Measurements from ENCODE around the gene IMPG2.

Gene IMPG2

DNA sequence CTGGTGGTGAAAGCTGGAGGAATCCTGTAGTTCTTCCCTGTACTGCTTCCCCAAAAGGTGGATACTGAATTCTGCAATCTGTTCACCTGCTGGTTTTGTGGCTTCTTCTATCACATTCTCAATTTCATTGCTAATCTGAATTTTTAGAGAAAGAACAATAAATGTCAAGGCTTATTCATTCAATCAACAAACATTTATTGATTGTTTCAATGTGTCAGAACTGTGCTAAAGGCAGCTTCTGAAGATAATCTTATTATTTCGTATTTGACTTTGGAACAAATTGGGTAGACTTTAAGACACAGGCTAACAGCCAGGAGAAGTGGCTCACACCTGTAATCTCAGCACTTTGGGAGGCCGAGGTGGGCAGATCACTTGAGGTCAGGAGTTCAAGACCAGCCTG is 46.8 kb downstream of the IMPG2 start:
- Histone ChIP-seq H3K9me3 (ENCODE audit: control insufficient read depth, insufficient read depth, low read depth, low read length) (no peaks in the 10 kb centered on the region), H3K4me1 (ENCODE audit: control insufficient read depth, insufficient read depth, low read length) (no peaks in the 10 kb centered on the region), H3K4me3 (ENCODE audit: low read depth, low read length) (no peak overlapping the region), H3K27ac (ENCODE audit: extremely low read depth, low read depth, low read length) (no peak overlapping the region), H3K36me3 (ENCODE audit: control insufficient read depth in 2 of 2, insufficient read depth in 1 of 2, low read length in 2 of 2) (no peaks in the 10 kb centered on the region)
- POLR2A ChIA-PET = no interaction called here
- TF ChIP-seq ZBTB20 (tag by site-specific recombination; IDR thresholded peaks at IDR 0.05) (no peak), ZNF501 (tag by site-specific recombination; IDR thresholded peaks at IDR 0.05) (no peak), ZNF19 (tag by site-specific recombination; IDR thresholded peaks at IDR 0.05; ENCODE audit: low read depth) (no peak)
- TF ChIP-seq, protein P1, sequence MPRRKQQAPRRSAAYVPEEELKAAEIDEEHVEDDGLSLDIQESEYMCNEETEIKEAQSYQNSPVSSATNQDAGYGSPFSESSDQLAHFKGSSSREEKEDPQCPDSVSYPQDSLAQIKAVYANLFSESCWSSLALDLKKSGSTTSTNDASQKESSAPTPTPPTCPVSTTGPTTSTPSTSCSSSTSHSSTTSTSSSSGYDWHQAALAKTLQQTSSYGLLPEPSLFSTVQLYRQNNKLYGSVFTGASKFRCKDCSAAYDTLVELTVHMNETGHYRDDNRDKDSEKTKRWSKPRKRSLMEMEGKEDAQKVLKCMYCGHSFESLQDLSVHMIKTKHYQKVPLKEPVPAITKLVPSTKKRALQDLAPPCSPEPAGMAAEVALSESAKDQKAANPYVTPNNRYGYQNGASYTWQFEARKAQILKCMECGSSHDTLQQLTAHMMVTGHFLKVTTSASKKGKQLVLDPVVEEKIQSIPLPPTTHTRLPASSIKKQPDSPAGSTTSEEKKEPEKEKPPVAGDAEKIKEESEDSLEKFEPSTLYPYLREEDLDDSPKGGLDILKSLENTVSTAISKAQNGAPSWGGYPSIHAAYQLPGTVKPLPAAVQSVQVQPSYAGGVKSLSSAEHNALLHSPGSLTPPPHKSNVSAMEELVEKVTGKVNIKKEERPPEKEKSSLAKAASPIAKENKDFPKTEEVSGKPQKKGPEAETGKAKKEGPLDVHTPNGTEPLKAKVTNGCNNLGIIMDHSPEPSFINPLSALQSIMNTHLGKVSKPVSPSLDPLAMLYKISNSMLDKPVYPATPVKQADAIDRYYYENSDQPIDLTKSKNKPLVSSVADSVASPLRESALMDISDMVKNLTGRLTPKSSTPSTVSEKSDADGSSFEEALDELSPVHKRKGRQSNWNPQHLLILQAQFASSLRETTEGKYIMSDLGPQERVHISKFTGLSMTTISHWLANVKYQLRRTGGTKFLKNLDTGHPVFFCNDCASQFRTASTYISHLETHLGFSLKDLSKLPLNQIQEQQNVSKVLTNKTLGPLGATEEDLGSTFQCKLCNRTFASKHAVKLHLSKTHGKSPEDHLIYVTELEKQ (tag by site-specific recombination; IDR thresholded peaks at IDR 0.05; ENCODE audit: borderline replicate concordance) = no peak
- CTCF ChIA-PET = no interaction called here

DNA sequence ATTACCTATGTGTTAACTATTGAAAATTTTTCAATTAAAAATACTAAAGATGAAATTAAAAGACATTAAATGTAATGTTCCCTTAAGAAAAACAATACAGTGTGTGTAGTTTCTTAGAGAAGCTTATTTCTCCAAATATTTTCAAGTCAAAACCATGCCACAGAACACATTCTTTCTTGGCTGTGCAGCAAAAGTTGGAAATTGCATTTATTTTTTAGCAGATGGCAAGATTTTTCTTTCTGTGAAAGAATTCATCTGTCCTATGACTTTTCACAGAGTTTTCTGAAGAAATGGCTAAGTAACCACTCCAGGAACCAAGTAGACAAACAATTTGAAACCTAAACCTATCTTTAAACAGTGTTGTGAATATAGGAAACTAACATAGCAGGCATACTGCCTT is 47.2 kb downstream of the IMPG2 start:
- Histone ChIP-seq H3K4me1 (ENCODE audit: control insufficient read depth, insufficient read depth, low read length) (no peaks in the 10 kb centered on the region), H3K27ac (ENCODE audit: extremely low read depth, low read depth, low read length) (no peak overlapping the region), H3K4me3 (ENCODE audit: low read depth, low read length) (no peak overlapping the region), H3K9me3 (ENCODE audit: control insufficient read depth, insufficient read depth, low read depth, low read length) (no peaks in the 10 kb centered on the region), H3K36me3 (ENCODE audit: control insufficient read depth in 2 of 2, insufficient read depth in 1 of 2, low read length in 2 of 2) (no peaks in the 10 kb centered on the region)
- ChIA-PET CTCF (no interaction called here), POLR2A (no interaction called here)
- TF ChIP-seq ZNF23 (tag by site-specific recombination; IDR thresholded peaks at IDR 0.05; ENCODE audit: borderline replicate concordance) (no peak), ZNF660 (tag by site-specific recombination; IDR thresholded peaks at IDR 0.05) (no peak), ZNF549 (tag by site-specific recombination; IDR thresholded peaks at IDR 0.05) (no peak), ZNF16 (tag by site-specific recombination; IDR thresholded peaks at IDR 0.05; ENCODE audit: low read depth) (no peak), MZF1 (tag by site-specific recombination; IDR thresholded peaks at IDR 0.05; ENCODE audit: borderline replicate concordance) (no peak), SP3 (tag by site-specific recombination; IDR thresholded peaks at IDR 0.05) (no peak), ZNF514 (tag by site-specific recombination; IDR thresholded peaks at IDR 0.05) (no peak), ZBTB17 (tag by site-specific recombination; IDR thresholded peaks at IDR 0.05) (no peak)
- TF ChIP-seq, protein P2, sequence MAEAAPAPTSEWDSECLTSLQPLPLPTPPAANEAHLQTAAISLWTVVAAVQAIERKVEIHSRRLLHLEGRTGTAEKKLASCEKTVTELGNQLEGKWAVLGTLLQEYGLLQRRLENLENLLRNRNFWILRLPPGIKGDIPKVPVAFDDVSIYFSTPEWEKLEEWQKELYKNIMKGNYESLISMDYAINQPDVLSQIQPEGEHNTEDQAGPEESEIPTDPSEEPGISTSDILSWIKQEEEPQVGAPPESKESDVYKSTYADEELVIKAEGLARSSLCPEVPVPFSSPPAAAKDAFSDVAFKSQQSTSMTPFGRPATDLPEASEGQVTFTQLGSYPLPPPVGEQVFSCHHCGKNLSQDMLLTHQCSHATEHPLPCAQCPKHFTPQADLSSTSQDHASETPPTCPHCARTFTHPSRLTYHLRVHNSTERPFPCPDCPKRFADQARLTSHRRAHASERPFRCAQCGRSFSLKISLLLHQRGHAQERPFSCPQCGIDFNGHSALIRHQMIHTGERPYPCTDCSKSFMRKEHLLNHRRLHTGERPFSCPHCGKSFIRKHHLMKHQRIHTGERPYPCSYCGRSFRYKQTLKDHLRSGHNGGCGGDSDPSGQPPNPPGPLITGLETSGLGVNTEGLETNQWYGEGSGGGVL (tag by site-specific recombination; IDR thresholded peaks at IDR 0.05) = no peak
- TF ChIP-seq, protein P3, sequence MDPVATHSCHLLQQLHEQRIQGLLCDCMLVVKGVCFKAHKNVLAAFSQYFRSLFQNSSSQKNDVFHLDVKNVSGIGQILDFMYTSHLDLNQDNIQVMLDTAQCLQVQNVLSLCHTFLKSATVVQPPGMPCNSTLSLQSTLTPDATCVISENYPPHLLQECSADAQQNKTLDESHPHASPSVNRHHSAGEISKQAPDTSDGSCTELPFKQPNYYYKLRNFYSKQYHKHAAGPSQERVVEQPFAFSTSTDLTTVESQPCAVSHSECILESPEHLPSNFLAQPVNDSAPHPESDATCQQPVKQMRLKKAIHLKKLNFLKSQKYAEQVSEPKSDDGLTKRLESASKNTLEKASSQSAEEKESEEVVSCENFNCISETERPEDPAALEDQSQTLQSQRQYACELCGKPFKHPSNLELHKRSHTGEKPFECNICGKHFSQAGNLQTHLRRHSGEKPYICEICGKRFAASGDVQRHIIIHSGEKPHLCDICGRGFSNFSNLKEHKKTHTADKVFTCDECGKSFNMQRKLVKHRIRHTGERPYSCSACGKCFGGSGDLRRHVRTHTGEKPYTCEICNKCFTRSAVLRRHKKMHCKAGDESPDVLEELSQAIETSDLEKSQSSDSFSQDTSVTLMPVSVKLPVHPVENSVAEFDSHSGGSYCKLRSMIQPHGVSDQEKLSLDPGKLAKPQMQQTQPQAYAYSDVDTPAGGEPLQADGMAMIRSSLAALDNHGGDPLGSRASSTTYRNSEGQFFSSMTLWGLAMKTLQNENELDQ (tag by site-specific recombination; IDR thresholded peaks at IDR 0.05; ENCODE audit: low read depth) = no peak

DNA sequence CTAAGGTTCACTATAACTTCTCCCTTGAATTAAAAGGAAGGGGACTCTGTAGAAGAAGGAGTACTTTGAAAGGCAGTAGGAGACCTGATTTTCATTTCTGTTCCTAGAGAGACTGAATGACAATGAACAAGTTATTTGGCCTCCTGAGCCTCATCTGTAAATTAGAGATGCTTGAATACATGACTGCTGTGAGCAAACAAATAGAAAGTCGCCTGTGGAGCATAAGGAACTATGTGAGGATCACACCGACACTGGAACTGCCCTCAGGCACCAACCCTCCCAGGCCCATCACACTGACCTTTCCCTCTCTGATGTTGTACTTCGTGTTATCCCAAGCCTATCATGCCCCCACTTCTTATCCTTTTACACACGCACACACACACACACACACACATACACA is 48.6 kb downstream of the IMPG2 start:
- H3K36me3 ChIP-seq (ENCODE audit: control insufficient read depth in 2 of 2, insufficient read depth in 1 of 2, low read length in 2 of 2) = no peaks in the 10 kb centered on the region
- no peaks in the 10 kb centered on the region for H3K9me3 ChIP-seq (ENCODE audit: control insufficient read depth, insufficient read depth, low read depth, low read length)
- ChIA-PET CTCF (no interaction called here), POLR2A (no interaction called here)
- no peaks in the 10 kb centered on the region for H3K4me1 ChIP-seq (ENCODE audit: control insufficient read depth, insufficient read depth, low read length)
- H3K4me3 ChIP-seq (ENCODE audit: low read depth, low read length) = no peak overlapping the region
- H3K27ac ChIP-seq (ENCODE audit: extremely low read depth, low read depth, low read length) = no peak overlapping the region
- TF ChIP-seq HOXA7 (CRISPR knock-in tag; IDR thresholded peaks at IDR 0.05; ENCODE audit: borderline replicate concordance) (no peak), ZNF785 (tag by site-specific recombination; IDR thresholded peaks at IDR 0.05) (no peak), ZNF561 (tag by site-specific recombination; IDR thresholded peaks at IDR 0.05; ENCODE audit: borderline replicate concordance) (no peak)
- TF ChIP-seq, protein P4, sequence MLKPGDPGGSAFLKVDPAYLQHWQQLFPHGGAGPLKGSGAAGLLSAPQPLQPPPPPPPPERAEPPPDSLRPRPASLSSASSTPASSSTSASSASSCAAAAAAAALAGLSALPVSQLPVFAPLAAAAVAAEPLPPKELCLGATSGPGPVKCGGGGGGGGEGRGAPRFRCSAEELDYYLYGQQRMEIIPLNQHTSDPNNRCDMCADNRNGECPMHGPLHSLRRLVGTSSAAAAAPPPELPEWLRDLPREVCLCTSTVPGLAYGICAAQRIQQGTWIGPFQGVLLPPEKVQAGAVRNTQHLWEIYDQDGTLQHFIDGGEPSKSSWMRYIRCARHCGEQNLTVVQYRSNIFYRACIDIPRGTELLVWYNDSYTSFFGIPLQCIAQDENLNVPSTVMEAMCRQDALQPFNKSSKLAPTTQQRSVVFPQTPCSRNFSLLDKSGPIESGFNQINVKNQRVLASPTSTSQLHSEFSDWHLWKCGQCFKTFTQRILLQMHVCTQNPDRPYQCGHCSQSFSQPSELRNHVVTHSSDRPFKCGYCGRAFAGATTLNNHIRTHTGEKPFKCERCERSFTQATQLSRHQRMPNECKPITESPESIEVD (tag by site-specific recombination; IDR thresholded peaks at IDR 0.05) = no peak
- TF ChIP-seq, protein P5, sequence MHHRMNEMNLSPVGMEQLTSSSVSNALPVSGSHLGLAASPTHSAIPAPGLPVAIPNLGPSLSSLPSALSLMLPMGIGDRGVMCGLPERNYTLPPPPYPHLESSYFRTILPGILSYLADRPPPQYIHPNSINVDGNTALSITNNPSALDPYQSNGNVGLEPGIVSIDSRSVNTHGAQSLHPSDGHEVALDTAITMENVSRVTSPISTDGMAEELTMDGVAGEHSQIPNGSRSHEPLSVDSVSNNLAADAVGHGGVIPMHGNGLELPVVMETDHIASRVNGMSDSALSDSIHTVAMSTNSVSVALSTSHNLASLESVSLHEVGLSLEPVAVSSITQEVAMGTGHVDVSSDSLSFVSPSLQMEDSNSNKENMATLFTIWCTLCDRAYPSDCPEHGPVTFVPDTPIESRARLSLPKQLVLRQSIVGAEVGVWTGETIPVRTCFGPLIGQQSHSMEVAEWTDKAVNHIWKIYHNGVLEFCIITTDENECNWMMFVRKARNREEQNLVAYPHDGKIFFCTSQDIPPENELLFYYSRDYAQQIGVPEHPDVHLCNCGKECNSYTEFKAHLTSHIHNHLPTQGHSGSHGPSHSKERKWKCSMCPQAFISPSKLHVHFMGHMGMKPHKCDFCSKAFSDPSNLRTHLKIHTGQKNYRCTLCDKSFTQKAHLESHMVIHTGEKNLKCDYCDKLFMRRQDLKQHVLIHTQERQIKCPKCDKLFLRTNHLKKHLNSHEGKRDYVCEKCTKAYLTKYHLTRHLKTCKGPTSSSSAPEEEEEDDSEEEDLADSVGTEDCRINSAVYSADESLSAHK (tag by site-specific recombination; IDR thresholded peaks at IDR 0.05) = no peak

All from HEK293 (cell line).